TTC549 (cell line): ENCODE measurements around the gene RHBDL2.
"Not testable (repeated sequence)": the region's sequence is repeated elsewhere in the genome, so short reads cannot be mapped to it uniquely, and the experiment has no call there.

ENCODE experiments used
- FAIRE-seq: peaks from 2 replicates; lab custom pipeline; 2012; peaks lifted over from hg19 to GRCh38; lab: Jason Lieb, UNC

Gene RHBDL2

GRCh38 chr1:38941527-38942019 lies at the start of gene RHBDL2:
Gene RHBDL2 (minus strand): TSS chr1:38941830. CDS start chr1:38919212, 22,618 bp downstream.
- no peak for FAIRE-seq

- no peak for FAIRE-seq
Observed at GRCh38 chr1:38990738-38991637, 49.4 kb upstream of the RHBDL2 start, which contains the start of gene AKIRIN1. Gene AKIRIN1 (plus strand): TSS chr1:38991276. CDS start chr1:38991381, 105 bp downstream.

GRCh38 chr1:38990386-38990737 lies 48.7 kb upstream of the RHBDL2 start:
- FAIRE-seq = no peak

GRCh38 chr1:38989979-38990378 lies 48.3 kb upstream of the RHBDL2 start:
- no peak for FAIRE-seq

GRCh38 chr1:38979380-38979779 lies 37.8 kb upstream of the RHBDL2 start:
- FAIRE-seq = not testable (repeated sequence)

GRCh38 chr1:38978245-38978542 lies 36.6 kb upstream of the RHBDL2 start:
- not testable (repeated sequence) for FAIRE-seq

GRCh38 chr1:38977399-38978244 lies 36.0 kb upstream of the RHBDL2 start:
- not testable (repeated sequence) for FAIRE-seq

- FAIRE-seq = no peak
Observed at GRCh38 chr1:38973659-38974437, 32.2 kb upstream of the RHBDL2 start.

- FAIRE-seq = not testable (repeated sequence)
Observed at GRCh38 chr1:38973145-38973544, 31.5 kb upstream of the RHBDL2 start.

- FAIRE-seq = no peak
Observed at GRCh38 chr1:38964140-38964548, 22.5 kb upstream of the RHBDL2 start.

- no peak for FAIRE-seq
Observed at GRCh38 chr1:38962560-38962959, 20.9 kb upstream of the RHBDL2 start.

GRCh38 chr1:38962113-38962512 lies 20.5 kb upstream of the RHBDL2 start:
- FAIRE-seq = no peak

GRCh38 chr1:38958967-38959366 lies 17.3 kb upstream of the RHBDL2 start:
- FAIRE-seq = no peak

GRCh38 chr1:38953433-38953860 lies 11.8 kb upstream of the RHBDL2 start:
- FAIRE-seq = no peak

GRCh38 chr1:38950553-38950952 lies 8.9 kb upstream of the RHBDL2 start:
- no peak for FAIRE-seq

- no peak for FAIRE-seq
Observed at GRCh38 chr1:38944547-38944946, 2.9 kb upstream of the RHBDL2 start.

- FAIRE-seq = no peak
Observed at GRCh38 chr1:38942664-38943428, 1.2 kb upstream of the RHBDL2 start.

- no peak for FAIRE-seq
Observed at GRCh38 chr1:38941093-38941492, 537 bp downstream of the RHBDL2 start.

- no peak for FAIRE-seq
Observed at GRCh38 chr1:38940339-38941047, 1.1 kb downstream of the RHBDL2 start.

- no peak for FAIRE-seq
Observed at GRCh38 chr1:38938722-38939260, 2.8 kb downstream of the RHBDL2 start.
